Inflammatory macrophage treated with lipopolysaccharide for 4 hours (primary cell): ENCODE measurements around the gene SELENOH.
"Not testable (repeated sequence)": the region's sequence is repeated elsewhere in the genome, so short reads cannot be mapped to it uniquely, and the experiment has no call there.

Source experiments
- DNase-seq: peaks from one replicate; pipeline ENCODE4 v3.0.0-alpha.2; 2020

The SELENOH gene, protein sequence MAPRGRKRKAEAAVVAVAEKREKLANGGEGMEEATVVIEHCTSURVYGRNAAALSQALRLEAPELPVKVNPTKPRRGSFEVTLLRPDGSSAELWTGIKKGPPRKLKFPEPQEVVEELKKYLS

DNA sequence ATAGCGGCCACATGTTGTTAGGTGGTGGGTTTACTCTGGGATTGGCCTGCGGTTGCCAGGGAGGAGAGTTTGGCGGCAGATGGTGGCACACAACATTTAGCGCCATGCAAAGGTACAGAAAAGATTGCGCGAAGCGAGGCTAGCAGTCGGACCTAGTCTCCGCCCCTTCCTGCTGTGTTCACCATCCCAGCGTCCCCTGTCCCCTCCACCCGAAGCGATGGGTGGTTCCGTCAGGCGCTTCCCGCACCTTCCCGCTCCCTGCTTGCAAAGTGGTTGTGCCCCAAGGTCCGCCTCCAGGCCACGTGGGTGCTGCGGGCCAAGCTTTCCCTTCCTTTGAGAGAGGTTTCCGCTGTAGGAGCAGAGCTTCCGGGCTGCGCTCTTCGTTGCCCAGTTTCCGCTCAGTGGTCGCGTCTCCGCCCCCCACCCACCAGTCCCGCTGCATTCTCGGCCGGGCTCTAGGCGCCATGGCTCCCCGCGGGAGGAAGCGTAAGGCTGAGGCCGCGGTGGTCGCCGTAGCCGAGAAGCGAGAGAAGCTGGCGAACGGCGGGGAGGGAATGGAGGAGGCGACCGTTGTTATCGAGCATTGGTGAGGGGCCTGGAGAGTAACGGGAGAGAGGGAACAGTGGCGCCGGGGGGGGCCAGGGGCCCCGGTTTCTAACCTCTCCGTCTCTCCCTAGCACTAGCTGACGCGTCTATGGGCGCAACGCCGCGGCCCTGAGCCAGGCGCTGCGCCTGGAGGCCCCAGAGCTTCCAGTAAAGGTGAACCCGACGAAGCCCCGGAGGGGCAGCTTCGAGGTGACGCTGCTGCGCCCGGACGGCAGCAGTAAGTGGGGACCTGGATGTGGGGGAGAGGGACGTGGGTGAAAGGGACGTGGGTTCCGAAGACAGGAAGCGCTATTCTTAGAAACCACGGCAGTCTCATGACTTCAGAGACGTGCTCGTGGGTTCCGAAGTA is at the start of gene SELENOH:
Gene SELENOH (plus strand): TSS at position 360 of the 955 bp plus-strand sequence. CDS start 105 bp downstream, at position 465.
- peak; percentile 97 for DNase-seq

DNA sequence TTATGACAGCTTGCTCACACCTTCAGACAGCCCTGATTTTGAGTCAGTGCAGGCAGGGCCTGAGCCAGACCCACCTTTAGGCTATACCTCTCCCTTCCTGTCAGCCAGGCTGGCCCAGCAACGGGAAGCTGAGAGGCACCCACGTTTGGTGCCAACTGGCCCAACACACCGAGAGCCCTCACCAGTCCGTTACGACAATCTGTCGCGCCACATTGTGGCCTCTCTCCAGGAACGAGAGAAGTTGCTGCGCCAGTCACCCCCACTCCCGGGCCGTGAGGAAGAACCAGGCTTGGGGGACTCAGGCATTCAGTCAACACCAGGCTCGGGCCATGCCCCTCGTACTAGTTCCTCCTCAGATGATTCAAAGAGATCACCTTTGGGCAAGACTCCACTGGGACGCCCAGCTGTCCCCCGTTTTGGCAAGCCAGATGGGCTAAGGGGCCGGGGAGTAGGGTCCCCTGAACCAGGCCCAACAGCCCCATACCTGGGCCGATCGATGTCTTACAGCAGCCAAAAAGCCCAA is 42.4 kb upstream of the SELENOH start:
- no peak for DNase-seq

DNA sequence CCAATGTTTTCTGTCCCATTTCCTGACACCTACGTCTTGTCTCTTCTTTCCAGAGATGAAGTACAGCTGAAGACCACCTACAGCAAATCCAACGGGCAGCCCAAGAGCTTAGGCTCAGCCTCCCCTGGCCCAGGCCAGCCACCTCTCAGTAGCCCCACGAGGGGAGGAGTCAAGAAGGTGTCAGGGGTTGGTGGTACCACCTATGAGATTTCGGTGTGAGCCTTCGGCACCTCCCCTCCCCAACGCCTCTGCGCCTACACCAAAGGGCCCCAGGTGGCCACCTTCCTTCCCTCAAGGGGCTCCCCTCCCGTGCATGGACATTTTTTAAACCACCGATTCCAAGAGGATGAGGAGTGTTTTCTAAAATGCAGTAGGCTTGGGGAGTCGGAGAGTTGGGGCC is 41.5 kb upstream of the SELENOH start:
- no peak for DNase-seq

DNA sequence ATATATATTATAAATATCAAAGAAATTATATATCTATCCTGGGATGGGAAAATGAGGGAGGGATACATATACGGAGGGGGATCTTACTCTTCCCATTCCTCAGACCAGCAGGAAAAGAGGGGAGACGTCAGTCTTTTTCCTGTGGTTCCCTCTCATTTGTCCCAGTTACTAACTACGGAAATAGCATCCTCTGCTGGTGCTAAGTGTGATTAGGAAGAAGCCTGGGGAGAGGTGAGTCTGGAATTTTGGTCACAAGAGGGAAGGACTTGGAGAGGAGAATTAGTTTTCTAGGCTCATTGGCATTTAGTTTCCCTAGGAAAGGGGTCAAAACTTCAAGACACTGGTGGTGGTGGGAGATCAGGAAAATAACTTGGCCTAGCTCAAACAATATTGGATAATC is 40.9 kb upstream of the SELENOH start:
- DNase-seq, result no peak

DNA sequence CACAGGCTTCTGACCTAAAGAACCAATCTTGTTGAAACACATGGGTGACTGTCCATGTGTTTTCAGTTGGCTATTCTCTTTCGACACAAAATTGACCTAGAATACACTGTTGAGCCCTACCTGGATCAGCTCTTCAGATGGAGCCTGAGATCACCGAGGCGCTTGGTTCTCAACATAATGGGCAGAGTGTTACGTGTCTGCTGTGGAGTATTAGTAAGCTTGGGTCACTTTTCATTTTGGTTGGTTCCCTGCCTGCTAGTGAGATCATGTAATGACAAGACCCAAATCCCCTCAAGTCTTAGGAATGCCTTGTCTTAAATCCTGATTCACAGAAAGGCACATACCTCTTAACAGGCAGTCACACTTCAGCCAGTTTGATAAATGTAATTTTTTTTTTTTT is 38.0 kb upstream of the SELENOH start:
- no peak for DNase-seq

DNA sequence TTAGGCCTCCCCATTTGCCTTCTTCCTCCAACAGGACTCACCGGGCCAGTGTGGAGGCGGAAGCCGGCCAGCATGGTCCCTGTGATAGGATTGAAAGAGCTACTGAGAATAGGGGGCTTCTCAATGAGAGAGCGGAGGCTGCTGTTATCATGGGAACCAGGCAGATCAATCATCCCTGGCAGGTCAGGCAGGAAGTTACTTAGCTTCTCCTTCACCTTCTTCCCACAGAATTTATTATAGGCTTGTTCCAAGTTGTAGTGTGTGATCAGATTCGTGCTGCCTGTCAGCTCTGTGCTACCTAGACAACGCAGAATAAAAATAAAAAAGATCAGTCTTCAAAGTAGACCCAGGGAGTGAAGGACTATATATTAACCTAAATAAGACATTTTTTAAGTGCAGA is 36.4 kb upstream of the SELENOH start:
- DNase-seq, result no peak

DNA sequence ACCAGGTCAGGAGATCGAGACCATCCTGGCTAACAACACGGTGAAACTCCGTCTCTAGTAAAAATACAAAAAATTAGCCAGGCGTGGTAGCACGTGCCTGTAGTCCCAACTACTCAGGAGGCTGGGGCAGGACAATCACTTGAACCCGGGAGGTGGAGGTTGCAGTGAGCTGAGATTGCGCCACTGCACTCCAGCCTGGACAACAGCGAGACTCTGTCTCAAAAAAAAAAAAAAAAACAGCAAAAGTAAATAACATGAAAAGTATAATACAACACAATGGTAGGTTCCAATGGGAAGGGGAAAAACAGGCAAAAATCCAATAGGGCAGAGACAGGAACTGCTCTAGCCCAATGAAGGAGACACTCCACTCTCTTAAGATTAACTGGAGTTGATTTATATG is 35.9 kb upstream of the SELENOH start:
- not testable (repeated sequence) for DNase-seq

DNA sequence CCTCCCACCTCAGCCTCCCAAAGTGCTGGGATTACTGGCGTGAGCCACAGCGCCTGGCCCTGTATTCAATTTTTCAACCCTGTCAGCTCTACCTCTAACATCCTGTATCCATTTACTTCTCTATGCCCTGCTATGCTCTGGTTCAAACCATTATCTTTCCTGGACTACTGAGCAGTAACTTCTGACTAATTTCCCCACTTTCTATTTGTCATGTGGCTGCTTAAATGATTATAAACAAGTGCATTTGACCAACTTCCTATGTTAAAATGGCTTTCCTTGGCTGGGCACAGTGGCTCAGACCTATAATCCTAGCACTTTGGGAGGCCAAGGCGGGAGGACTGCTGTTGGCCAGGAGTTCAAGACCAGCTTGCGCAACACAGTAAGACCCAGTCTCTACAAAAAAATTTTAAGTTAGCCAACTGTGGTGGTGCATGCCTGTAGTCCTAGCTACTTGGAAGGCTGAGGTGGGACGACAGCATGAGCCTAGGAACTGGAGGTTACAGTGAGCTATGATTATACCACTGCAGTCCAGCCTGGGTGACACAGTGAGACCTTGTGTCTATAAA is 31.4 kb upstream of the SELENOH start:
- no peak for DNase-seq

DNA sequence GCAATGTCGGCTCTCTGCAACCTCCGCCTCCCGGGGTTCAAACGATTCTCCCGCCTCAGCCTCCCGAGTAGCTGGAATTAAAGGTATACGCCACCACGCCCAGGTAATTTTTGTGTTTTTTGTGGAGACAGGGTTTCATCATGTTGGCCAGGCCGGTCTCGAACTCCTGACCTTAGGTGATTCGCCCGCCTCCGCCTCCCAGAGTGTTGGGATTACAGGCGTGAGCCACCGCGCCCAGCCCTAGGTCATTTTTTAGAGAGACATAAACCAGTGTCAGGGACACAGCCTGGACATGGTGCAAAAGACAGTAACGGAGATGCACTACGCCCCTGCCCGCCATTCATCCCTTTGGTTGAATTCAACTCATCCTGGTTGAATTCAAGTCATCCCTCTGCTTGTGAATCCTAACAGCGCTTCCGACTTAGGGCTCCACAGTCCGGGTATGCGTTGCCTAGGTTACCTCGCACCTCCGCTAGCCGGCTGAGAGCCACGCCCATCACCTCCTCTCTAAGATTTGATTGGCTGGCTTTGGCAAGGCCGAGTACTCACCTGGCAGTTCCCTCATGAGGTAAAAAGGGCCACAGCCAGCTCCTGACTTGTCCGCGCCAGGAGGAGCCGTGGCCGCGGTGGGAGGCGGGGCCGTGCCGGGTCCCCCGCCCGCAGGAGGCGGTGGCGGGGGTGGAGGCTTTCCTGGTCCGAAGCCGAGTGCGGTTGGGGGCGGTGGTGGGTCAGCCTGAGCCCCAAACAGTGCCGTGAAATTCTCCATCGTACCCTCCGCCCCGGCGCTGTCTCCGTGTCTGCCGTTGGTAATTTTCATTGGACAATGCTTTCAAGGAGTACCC is 29.7 kb upstream of the SELENOH start, which contains the start of gene MED19:
Gene MED19 (minus strand): TSS at position 802 of the 842 bp plus-strand sequence. CDS start 36 bp downstream, at position 766.
- DNase-seq, result peak; percentile 63

DNA sequence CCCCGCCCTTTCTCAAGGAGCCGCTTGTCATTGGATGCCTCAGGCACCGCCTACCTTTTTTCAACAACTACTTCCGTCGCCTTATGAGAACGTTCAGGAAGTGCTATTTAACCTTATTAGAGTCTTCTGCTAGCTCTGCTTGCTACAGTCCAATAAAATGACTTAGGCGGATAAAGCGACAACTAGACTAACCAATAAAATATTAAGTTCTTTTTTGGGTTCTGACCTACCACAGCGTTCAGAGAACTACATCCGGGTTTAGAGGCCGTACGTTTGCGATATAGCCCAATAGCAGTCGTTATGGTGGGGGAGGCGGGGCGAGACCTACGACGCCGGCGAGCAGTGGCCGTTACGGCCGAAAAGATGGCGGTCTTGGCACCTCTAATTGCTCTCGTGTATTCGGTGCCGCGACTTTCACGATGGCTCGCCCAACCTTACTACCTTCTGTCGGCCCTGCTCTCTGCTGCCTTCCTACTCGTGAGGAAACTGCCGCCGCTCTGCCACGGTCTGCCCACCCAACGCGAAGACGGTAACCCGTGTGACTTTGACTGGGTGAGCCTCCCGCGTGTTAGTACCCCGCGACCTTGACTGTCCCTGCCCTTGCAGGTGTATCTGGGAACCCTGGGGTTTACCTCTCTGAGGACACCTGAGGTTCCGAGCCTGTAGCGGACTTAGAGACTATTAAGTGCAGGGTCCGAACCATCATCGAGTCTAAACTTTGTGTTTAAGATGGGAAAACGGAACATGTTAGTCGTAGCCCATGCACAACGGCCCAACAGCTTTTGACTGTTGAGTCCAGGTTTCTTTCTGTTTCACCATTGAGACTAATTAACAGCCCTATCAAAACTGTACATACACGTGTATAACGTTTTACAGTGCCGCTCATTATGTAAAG is 28.8 kb upstream of the SELENOH start, which contains the start of gene TMX2:
Gene TMX2 (plus strand): TSS at position 338 of the 895 bp plus-strand sequence. CDS start 26 bp downstream, at position 364.
- peak; percentile 99 for DNase-seq

DNA sequence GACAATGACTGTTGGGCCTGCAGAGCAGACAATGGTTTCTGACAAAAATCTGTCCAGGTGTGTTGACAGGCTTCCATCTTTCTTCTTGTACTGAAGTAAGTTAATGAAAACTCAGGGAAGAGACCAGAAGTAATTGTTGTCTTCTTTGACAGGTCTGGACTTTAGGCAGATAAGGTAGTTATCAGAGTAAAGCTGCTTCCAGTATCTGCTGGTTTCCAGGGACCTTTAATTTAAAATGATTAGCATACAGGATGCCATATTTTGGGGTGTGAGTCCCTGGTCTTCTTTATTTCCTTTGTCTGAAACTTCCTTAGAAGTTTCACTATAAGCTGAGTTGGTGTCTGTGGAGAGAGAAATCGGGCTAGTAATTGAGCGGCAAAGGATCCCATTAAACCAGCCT is 27.5 kb upstream of the SELENOH start:
- DNase-seq, result no peak

DNA sequence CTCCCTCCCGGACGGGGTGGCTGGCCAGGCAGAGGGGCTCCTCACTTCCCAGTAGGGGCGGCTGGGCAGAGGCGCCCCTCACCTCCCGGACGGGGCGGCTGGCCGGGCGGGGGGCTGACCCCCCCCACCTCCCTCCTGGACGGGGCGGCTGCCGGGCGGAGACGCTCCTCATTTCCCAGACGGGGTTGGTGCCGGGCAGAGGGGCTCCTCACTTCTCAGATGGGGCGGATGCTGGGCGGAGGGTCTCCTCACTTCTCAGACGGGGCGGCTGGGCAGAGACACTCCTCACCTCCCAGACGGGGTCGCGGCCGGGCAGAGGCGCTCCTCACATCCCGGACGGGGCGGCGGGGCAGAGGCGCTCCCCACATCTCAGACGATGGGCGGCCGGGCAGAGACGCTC is 24.6 kb upstream of the SELENOH start:
- DNase-seq, result not testable (repeated sequence)

DNA sequence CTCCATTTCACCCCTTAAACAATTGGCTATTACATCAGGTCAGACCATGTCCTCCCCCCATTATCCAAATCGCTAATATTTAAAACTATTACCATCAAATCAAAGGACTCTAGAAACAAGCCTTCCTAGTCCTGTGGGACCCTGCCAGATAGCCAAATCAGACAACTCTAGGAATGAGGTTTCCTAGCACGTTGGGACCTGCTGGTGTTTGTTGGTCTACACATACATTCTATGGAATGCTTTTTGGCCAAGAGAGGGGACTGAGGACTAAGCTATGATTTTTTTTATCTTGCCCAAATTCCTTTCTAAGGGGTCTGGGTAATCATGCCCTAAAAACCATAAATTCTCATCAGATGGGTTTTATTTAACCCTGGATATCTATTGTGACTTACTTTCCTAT is 14.1 kb upstream of the SELENOH start:
- no peak for DNase-seq

DNA sequence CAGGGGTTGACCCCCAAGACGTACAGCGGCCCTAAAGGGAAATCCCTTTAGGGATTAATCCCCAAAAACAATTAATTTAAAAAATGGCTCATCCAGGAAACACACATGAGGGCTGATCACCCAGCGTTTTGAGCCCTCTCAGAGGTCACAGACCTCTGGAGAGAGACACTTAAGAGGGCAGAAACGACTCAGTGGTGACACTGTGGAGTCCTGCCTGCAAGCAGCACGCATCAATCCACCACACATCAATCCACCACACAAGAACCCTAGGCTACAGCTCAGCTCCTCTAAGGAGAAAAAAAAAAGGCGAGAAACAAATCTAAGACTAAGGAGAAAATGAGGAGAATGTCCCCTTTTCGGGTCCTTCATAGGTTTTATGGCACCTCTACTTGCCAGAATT is 12.5 kb upstream of the SELENOH start:
- no peak for DNase-seq

DNA sequence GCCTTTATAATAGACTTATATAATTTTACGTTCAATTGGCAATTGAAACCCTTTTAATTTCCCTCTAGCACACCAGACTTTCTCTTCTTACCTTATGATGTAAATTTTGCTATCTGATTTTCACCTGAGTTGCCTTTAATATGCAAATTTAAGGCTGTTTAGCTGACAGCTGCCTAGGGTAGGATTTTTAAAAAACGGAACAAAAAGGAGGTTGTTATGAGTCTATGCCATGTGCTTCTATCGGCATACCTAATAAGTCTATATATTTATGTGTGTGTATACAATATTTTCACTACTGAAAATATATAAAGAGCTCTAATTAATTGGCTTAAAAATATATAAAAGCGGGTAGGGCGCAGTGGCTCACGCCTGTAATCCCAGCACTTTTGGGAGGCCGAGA is 11.8 kb upstream of the SELENOH start:
- no peak for DNase-seq

DNA sequence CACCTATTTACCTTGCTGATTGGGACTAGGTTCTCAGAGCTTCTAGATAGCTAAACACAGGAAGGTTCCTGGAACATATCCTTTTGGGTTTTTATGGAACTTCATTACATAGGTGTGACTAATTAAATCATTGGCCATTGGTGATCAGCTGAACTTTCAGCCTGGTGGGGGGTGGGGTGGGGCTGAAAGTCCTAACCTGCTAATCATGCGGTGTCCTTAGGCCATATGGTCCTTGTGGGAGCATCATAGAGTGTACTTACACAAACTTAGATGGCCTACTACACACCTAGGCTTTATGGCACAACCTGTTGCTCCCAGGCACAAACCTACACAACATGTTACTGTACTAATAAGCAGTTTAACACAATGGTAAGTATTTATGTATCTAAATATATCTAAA is 8.6 kb upstream of the SELENOH start:
- no peak for DNase-seq

DNA sequence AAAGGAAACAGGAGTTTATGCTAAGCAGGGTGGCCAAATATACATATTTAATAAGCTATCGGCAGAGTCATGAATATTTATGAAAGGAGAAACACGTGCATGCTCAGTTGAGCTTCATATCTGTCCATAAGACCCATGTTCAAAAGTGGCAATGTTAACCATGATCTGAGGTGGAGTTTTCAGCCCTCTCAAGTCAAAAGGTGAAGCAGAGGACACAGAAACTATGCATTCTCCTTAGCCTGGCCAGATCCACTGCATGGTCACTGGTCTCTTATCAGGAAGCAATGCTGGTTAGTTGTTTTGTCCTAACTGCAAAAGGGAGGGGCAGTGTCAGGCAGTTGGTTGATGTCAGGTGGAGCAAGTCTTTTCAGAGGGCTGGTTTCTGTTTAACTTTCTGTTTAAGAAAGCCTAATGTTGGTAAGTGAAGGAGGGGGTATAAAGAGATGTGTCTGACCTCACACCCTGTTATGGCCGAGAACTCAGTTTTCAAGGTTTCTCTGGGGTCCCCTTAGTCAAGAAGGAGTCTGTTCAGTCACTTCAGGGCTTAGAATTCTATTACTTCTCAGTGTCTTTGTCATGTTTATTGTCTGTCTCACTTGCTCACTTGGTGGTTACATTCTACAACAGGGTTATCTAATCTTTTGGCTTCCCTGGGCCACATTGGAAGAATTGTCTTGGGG is 5.5 kb upstream of the SELENOH start:
- DNase-seq, result no peak

DNA sequence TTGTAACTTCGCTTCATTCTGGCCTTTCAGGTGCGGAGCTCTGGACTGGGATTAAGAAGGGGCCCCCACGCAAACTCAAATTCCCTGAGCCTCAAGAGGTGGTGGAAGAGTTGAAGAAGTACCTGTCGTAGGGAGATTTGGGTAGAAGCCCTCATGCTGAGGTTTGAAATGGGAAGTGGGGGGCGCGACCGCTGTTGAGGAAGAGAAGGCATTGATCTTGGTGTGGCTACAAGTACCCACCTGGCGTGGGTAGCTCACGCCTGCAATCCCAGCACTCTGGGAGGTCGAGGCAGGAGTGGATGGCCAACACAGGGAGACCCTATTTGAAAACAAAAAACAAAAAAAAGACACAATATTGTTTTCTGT is 779 bp downstream of the SELENOH start:
- DNase-seq, result no peak

DNA sequence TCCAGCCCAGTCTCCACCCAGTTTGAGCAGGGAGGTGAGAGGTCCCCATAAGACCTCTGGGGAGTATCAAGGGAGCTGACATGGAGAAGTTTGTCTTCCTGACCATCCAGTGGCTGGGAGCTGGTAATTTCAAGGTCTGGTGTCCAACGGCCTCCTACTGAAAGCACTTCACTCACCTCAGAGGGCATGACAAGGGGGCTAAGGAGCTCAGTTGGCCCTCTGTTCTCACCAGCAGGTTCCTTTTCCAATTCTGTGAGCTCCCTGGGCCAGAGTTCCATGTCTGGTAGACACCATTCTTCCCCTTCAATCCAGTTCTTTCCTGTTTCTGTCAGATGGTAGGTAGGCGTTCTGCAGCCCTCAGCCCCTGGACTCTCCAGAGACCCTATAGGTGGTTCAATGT is 3.1 kb downstream of the SELENOH start:
- DNase-seq, result no peak

DNA sequence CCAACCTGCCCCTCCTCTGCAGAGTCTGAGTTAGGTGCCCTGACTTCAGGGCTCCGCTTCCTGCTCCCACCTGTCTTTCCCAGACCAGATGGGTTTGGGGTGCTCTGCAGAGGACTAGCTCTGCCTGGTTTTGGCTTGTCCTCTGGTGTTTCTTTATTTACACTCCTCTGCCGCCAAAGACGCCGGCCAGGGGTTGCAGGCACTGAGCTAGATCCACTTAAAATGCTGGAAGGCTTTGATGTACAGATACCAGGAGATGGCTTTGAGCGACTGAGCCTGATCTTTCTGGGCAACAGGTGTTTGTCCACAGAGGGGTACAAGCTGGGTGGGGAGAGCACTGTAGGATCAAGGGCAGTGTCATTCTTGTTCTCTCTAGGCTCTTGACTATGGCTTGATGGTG is 3.9 kb downstream of the SELENOH start:
- DNase-seq, result no peak

DNA sequence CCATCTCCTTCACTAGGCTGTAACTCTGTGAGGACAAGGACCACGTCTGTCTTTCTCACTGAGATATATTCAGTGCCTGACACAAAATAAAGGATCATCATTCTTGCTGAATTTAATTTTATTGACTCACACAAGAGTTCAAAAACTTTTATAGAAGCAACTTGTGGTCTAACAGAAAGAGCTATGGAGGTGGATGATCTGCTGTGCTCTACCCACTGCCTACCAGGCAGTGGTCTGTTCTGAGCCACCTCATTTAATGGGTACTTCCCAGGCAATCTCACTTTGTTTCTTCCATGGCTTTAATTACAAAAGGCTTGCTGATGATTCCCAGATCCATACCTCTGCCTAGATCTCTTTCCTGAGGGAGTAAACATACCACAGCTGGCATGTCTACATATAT is 5.6 kb downstream of the SELENOH start:
- DNase-seq, result no peak
